Fibroblast of gingiva (primary cell): ENCODE data around the gene CTU2.
"Not testable (repeated sequence)": the region's sequence is repeated elsewhere in the genome, so short reads cannot be mapped to it uniquely, and the experiment has no call there.

Experiments used
- DNase-seq: peaks from one replicate; pipeline ENCODE4 v3.0.0-alpha.2; 2011; ENCODE audit warnings: low read depth

The CTU2 gene

GRCh38 chr16:88706229-88706964 is at the start of gene CTU2, which contains the start of gene RNF166:
Gene CTU2 (plus strand): TSS chr16:88706503. CDS start chr16:88706531, 28 bp downstream.
Gene RNF166 (minus strand): TSS chr16:88706408. CDS start chr16:88706325, 83 bp downstream.
- DNase-seq: peak; percentile 82

DNA sequence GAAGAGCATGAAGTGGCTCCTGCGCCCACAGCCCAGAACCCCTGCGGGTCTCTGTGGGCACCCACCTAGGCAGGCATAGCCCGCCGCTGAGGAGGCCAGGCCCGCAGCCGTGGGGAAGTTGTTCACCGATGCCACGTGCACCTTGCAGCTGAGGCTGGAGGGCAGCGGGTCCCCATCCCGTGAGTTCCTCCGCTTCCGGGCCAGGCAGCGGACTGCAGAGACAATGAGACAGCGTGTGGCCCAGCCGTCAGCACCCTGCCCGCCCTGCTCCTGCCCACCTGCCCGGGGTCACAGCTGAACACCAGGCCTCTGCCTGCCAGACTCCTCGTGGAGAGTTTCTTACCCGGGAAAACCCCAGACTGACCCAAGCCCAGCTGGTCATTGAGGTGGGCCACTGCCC is 48.9 kb upstream of the CTU2 start:
- DNase-seq: no peak

- DNase-seq: no peak
Observed at GRCh38 chr16:88658714-88659113, 47.6 kb upstream of the CTU2 start.

GRCh38 chr16:88659160-88659559 is 47.1 kb upstream of the CTU2 start:
- no peak for DNase-seq

DNA sequence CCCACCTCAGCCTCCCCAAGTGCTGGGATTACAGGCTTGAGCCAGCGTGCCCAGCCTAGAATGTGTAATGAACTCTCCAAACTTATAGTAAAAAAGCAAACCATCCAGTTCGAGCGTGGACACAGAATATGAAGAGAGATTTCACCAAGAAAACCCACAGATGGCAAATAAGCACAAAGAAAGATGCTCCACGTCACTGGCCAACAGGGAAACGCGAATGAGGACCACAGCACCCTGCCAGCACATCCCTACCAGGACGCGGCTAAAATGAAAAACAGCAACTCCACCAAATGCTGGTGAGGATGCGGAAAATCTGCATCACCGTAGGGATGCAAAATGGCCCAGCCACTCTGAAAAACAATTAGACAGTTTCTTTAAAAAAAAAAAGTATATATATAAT is 44.8 kb upstream of the CTU2 start:
- DNase-seq: no peak

- DNase-seq: no peak
Observed at GRCh38 chr16:88662222-88662842, 44.0 kb upstream of the CTU2 start.

- peak; percentile 99 for DNase-seq
Observed at GRCh38 chr16:88662843-88663606, 43.3 kb upstream of the CTU2 start, which contains the start of gene MVD. Gene MVD (minus strand): TSS chr16:88663091. CDS start chr16:88663080, 11 bp downstream.

DNA sequence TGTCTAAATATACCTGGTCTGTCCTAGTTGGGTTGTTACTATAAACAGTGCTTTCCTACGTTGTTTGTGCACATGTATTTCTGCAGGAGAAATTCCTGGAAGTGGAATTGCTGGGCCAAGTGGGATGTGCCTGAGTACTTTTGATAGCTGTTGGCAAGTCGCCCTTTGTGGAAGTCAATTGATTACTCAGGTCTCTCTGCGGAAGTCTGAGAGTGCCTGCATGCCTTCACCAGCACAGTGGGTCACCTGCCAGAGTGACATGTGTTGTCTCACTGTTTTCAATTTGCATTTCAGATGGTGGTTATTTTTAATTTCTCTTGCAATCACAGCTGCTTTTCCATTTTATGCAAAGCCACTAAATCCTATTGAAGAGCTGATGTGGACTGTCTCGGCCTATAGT is 41.2 kb upstream of the CTU2 start:
- no peak for DNase-seq

GRCh38 chr16:88665570-88665969 is 40.7 kb upstream of the CTU2 start:
- no peak for DNase-seq

GRCh38 chr16:88667461-88667860 is 38.8 kb upstream of the CTU2 start:
- DNase-seq: no peak

DNA sequence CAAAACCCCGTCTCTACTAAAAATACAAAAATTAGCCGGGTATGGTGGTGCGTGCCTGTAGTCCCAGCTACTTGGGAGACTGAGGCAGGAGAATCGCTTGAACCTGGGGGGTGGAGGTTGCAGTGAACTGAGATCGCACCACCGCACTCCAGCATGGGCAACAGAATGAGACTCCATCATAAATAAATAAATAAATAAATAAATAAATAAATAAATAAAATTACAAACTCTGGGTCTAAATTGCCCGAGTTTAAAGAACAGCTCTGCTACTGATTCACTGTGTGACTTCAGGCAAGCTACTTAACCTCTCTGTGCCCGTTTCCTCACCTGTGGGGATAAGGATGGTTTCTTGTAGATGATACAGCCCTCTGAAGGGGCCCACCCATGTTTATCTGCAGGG is 36.8 kb upstream of the CTU2 start:
- not testable (repeated sequence) for DNase-seq

DNA sequence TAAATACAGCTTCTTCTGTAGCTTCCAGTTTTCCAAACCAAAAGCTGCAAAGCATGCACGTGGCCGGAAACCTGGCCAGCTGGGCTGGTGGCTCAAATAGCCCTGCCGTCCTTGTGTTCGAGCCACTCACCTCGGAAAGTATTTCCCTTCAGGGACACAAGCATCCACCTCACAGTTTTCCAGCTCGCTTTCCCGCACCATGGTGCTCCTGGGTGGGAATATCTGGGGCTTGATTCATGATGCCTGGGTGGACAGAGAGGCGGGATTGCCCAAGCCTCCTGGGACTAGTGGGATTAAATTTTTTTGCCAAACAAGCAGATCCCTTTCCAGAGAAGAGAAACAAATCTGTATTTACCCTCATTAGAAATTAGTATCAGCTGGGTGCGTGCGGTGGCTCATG is 36.3 kb upstream of the CTU2 start:
- peak; percentile 91 for DNase-seq

DNA sequence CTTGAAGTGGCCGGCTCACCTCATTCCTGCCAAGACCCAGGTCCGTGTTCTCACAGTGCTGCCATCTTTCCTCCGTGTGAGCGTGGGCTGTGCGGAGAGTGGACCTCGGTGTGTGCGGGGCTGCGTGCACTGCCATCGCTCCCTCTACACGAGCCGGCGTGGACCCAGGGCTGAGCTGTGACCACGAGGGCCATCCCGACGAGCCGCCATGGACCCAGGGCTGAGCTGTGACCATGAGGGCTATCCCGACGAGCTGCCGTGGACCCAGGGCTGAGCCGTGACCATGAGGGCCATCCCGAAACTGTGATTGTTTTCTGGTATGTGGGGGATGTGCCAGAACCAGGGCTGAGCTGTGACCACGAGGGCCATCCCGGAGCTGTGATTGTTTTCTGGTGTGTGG is 34.5 kb upstream of the CTU2 start:
- no peak for DNase-seq

DNA sequence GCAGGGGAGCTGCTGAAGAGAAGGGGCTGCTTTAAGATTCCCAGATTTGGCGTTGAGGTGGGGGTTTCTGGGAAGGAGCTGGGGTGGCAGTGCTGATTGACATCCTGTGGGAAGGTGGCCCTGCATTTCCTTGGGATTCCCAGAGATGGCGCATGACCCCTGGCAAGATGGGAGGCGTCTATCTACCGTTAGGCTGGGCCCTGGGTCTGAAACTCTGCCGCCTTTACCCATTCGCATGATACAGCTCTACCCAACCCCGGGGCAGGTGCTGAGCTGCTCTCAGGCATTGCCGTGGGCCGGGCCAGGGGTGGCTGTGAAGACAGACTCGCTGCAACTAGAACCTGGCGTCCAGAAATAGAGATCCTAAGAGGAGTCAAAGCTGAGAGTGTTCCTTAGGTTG is 33.5 kb upstream of the CTU2 start:
- DNase-seq: no peak

- no peak for DNase-seq
Observed at GRCh38 chr16:88673716-88674379, 32.5 kb upstream of the CTU2 start.

DNA sequence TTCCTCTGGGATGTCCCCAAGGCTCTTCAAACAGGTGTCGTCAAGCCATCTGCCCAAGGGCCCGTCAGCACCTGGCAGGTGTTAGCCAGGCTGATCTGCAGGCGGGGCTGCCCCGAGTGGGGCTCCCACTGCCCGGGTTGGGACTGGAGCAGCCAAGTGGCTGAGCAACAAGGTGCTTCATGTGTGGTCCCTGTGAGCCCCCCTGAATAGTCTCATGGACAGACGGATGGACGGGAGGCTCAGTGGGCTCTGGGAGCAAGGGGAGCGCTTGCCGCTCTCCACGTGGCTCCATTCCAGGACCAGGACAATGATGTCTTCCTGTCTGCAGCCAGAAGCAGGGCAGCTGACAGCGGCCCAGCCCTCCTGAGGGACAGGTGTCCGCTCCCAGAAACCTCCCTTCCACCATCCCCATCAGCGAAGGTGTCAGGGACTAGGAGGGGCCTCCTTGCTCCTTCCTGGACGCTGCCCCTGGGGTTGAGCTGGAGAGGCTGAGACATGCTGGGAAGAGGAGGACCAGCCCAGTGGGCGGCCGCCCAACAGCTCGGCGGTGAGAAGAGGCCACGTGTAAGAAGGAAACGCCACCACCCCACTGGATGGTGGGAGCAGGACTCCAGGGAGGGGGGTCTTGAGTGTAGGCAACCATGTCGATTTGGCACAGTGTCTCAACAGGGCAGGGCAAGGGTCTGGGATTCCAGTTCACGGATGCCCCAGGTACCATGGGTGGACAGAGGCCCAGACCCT is 29.6 kb upstream of the CTU2 start:
- DNase-seq: no peak

GRCh38 chr16:88677721-88678120 is 28.6 kb upstream of the CTU2 start:
- DNase-seq: no peak

DNA sequence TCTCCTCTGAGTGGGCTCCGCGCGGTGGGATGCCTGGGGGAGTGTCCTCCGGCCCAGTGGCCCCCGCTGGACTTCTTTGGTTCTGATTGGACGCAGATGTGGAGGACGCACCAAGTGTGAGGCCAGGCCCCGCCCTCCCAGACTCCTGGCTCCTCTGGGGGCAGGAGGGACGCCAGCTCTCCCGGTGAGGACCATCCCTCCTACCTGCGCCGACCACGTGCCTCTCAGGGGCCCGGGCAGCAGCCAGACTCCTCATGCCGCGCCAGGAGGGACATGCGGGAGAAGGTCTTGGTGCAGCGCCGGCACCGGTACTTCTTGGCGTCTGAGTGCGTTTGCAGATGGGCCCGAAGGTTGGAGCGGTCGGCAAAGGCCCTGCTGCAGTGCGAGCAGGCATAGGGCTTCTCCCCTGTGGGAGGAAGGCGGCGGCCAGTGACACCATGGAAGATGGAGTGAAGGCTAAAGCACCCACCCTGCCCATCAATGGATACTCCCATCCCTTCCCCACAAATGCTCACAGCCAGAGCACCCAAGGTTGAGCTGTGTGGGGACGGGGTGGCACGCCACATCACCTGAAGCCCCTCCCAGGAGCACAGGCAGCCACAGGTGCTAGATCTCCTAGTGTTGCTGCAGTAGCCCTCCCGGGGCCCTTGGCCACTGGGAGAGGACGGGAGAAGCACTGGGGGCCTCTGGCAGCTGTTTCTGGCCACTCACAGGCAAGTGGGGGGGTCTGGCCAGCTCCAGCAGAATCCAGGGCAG is 27.9 kb upstream of the CTU2 start:
- DNase-seq: no peak

DNA sequence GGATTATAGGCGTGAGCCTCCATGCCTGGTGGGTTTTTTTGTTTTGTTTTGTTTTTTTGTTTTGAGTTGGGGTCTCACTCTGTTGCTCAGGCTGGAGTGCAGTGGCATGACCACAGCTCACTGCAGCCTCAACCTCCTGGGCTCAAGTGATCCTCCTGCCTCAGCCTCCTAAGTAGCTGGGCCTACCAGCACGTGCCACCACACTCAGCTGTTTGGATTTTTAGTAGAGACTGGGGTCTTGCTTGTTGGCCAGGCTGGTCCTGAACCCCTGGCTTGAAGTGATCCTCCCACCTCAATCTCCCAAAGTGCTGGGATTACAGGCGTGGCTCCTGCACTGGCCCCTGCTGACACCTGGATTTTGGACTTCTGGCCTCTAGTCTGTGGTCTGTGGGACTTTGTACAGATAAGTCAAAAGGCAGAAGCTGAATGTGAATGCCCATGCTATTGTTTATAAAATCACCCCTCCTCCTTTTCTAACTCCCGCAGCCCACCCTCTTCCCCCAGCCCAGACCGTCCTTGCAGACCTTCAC is 25.7 kb upstream of the CTU2 start:
- no peak for DNase-seq

DNA sequence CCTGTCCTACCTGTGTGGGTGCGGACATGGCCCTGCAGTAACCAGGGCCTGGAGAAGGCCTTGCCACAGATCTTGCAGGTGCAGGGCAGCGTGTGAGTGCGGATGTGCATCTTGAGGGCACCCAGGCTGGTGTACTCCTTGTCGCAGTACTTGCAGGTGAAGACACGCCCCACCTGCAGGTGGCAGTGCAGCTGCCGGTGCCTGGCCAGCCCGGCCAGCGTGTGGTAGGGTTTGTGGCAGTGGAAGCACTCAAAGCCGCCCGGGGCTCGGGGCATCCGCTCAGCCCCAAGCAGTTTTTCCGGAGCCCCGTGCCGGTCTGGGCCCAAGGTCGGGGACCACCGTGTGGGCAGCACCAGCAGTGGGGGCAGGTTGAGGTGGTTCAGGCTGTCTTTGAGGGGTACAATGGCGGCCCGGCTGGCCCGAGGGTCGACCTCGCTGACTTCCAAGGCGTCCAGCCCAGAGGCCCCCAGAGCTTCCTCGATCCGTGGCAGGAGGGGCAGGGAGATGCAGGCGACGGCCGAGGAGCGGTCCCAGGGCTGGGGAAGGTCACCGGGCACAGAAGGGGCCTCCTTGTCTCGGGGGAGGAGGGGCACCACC is 25.1 kb upstream of the CTU2 start:
- no peak for DNase-seq
